ENCODE results near the gene KIF1B. TPM values are rescaled to one million over a fixed set of nuclear protein-coding genes. Genes with fewer than 3 reads are reported as not detected.

Gene KIF1B
- total RNA-seq, 2 experiments from 2014 or later = 7.1 to 8.9 TPM

- POLR2A ChIA-PET = no interaction called here
- H3K27me3 Mint-ChIP-seq = no peaks in the 10 kb centered on the region
- CTCF ChIA-PET = interaction anchor here (0.9 to 9.0 kb wide), 3 partner anchors 19 to 212 kb away, joined by 3 to 49 read pairs (median 7); partner anchors contain the start of gene KIF1B
- no peaks in the 10 kb centered on the region for H3K9me3 Mint-ChIP-seq
- DNase-seq = no peak
- intact Hi-C loops (cut with micrococcal nuclease) = loop anchor here (10.0 kb wide), 1 partner anchor 124 kb away; the partner anchor contains the start of gene KIF1B
- H3K4me3 Mint-ChIP-seq = no peak overlapping the region
- peaks cover 4% of the 10 kb centered on the region for H3K36me3 Mint-ChIP-seq (ENCODE audit: low read depth)
- TF ChIP-seq CTCF (IDR thresholded peaks at IDR 0.05) = no peak
- ATAC-seq = no peak
- H3K27ac Mint-ChIP-seq = no peak overlapping the region
- H3K4me1 Mint-ChIP-seq (ENCODE audit: low read depth) = no peaks in the 10 kb centered on the region
These were observed 128.7 kb downstream of the KIF1B start for GRCh38 chr1:10339036-10339567.

- no peak overlapping the region for H3K4me3 Mint-ChIP-seq
- H3K27me3 Mint-ChIP-seq = no peaks in the 10 kb centered on the region
- no peaks in the 10 kb centered on the region for H3K4me1 Mint-ChIP-seq (ENCODE audit: low read depth)
- H3K9me3 Mint-ChIP-seq = no peaks in the 10 kb centered on the region
- ChIA-PET POLR2A (interaction anchor here (0.6 kb wide), 1 partner anchor 179 kb away, joined by 3 read pairs; no protein-coding TSS in a partner anchor), CTCF (interaction anchor here (9.0 kb wide), 1 partner anchor 130 kb away, joined by 49 read pairs; the partner anchor contains the start of gene KIF1B)
- no peak for TF ChIP-seq CTCF (IDR thresholded peaks at IDR 0.05)
- no peak for DNase-seq
- ATAC-seq = no peak
- intact Hi-C loops (cut with micrococcal nuclease) = loop anchor here (10.0 kb wide), 1 partner anchor 125 kb away; the partner anchor contains the start of gene KIF1B
- H3K27ac Mint-ChIP-seq = no peak overlapping the region
- peaks cover 4% of the 10 kb centered on the region for H3K36me3 Mint-ChIP-seq (ENCODE audit: low read depth)
These were observed 129.4 kb downstream of the KIF1B start for GRCh38 chr1:10339815-10340214.

GRCh38 chr1:10340930-10341590 is 130.7 kb downstream of the KIF1B start:
- intact Hi-C loops (cut with micrococcal nuclease) = no loop called here
- Mint-ChIP-seq H3K4me1 (ENCODE audit: low read depth) (no peaks in the 10 kb centered on the region), H3K27ac (no peak overlapping the region), H3K36me3 (ENCODE audit: low read depth) (peaks cover 4% of the 10 kb centered on the region), H3K27me3 (no peaks in the 10 kb centered on the region), H3K4me3 (no peak overlapping the region), H3K9me3 (no peaks in the 10 kb centered on the region)
- CTCF ChIA-PET = interaction anchor here (1.2 to 9.0 kb wide), 4 partner anchors 89 to 557 kb away, joined by 3 to 49 read pairs (median 3); partner anchors contain the start of gene KIF1B
- ATAC-seq (no peak), DNase-seq (no peak)
- POLR2A ChIA-PET = interaction anchor here (1.7 kb wide), 1 partner anchor 77 kb away, joined by 6 read pairs; no protein-coding TSS in a partner anchor
- TF ChIP-seq CTCF (IDR thresholded peaks at IDR 0.05) = no peak

- H3K4me3 Mint-ChIP-seq = no peak overlapping the region
- H3K27me3 Mint-ChIP-seq = no peaks in the 10 kb centered on the region
- H3K27ac Mint-ChIP-seq = no peak overlapping the region
- ATAC-seq = no peak
- peaks cover 3% of the 10 kb centered on the region for H3K36me3 Mint-ChIP-seq (ENCODE audit: low read depth)
- no peak for TF ChIP-seq CTCF (IDR thresholded peaks at IDR 0.05)
- no peak for DNase-seq
- ChIA-PET CTCF (interaction anchor here (1.1 kb wide), 1 partner anchor 9 kb away, joined by 3 read pairs; no protein-coding TSS in a partner anchor), POLR2A (no interaction called here)
- intact Hi-C loops (cut with micrococcal nuclease) = no loop called here
- H3K4me1 Mint-ChIP-seq (ENCODE audit: low read depth) = peaks cover 3% of the 10 kb centered on the region
- H3K9me3 Mint-ChIP-seq = no peaks in the 10 kb centered on the region
These were observed 136.7 kb downstream of the KIF1B start for GRCh38 chr1:10347109-10347508.

- no peak overlapping the region for H3K27ac Mint-ChIP-seq
- no peak for ATAC-seq
- H3K27me3 Mint-ChIP-seq = no peaks in the 10 kb centered on the region
- no peaks in the 10 kb centered on the region for H3K4me1 Mint-ChIP-seq (ENCODE audit: low read depth)
- CTCF ChIA-PET = no interaction called here
- intact Hi-C loops (cut with micrococcal nuclease) = no loop called here
- no peaks in the 10 kb centered on the region for H3K36me3 Mint-ChIP-seq (ENCODE audit: low read depth)
- DNase-seq = no peak
- H3K9me3 Mint-ChIP-seq = no peaks in the 10 kb centered on the region
- TF ChIP-seq CTCF (IDR thresholded peaks at IDR 0.05) = no peak
- no peak overlapping the region for H3K4me3 Mint-ChIP-seq
- POLR2A ChIA-PET = no interaction called here
These were observed 142.9 kb downstream of the KIF1B start for GRCh38 chr1:10353282-10353681.
